DOHH2 (cell line): ENCODE results near the gene SLC16A8.

ENCODE experiments used
- H3F3A ChIP-seq: fragments of 200-600 bp; sonication (generic), shearing (Covaris generic); 2 replicates; pipeline ENCODE4 v1.6.0; 2016; ENCODE audit warnings: antibody characterized with exemption, mild to moderate bottlenecking; ENCODE audit not compliant: control insufficient read depth, insufficient read depth
- H3K27ac ChIP-seq: fragments of 200-600 bp; sonication (generic); 2 replicates; pipeline ENCODE4 v1.5.1; 2014; ENCODE audit warnings: low read depth, mild to moderate bottlenecking, low read length, moderate library complexity
- H3K27me3 ChIP-seq: fragments of 200-600 bp; sonication (generic); 2 replicates; pipeline ENCODE4 v1.6.1; 2014; ENCODE audit warnings: mild to moderate bottlenecking, low read length, mixed read lengths; ENCODE audit not compliant: control insufficient read depth
- H3K36me3 ChIP-seq: fragments of 200-600 bp; sonication (generic); 2 replicates; pipeline ENCODE4 v1.6.1; 2014; ENCODE audit warnings: mild to moderate bottlenecking, low read length, moderate library complexity, mixed read lengths; ENCODE audit not compliant: control insufficient read depth
- H3K4me1 ChIP-seq: fragments of 200-600 bp; sonication (generic); 2 replicates; pipeline ENCODE4 v1.6.1; 2014; ENCODE audit warnings: mild to moderate bottlenecking, low read length, mixed read lengths; ENCODE audit not compliant: control insufficient read depth
- H3K4me2 ChIP-seq: fragments of 200-600 bp; sonication (generic); 2 replicates; pipeline ENCODE4 v1.6.0; 2014; ENCODE audit warnings: mild to moderate bottlenecking, low read length, moderate library complexity
- H3K4me3 ChIP-seq: fragments of 200-600 bp; sonication (generic); 2 replicates; pipeline ENCODE4 v1.5.1; 2014; ENCODE audit warnings: mild to moderate bottlenecking, low read length, mixed read lengths
- H3K79me2 ChIP-seq: fragments of 200-600 bp; sonication (generic); 2 replicates; pipeline ENCODE4 v1.6.1; 2014; ENCODE audit warnings: mild to moderate bottlenecking, low read length, mixed read lengths; ENCODE audit not compliant: control insufficient read depth
- H3K9me2 ChIP-seq: fragments of 200-600 bp; sonication (generic); replicated peaks from 2 replicates; pipeline ENCODE4 v1.6.1; 2014; ENCODE audit warnings: mild to moderate bottlenecking, low read length, mixed read lengths; ENCODE audit not compliant: control insufficient read depth
- H3K9me3 ChIP-seq: fragments of 200-600 bp; sonication (generic); 2 replicates; pipeline ENCODE4 v1.6.1; 2014; ENCODE audit warnings: antibody characterized with exemption, low read length, mixed read lengths; ENCODE audit not compliant: control insufficient read depth, insufficient read depth
- H4K20me1 ChIP-seq: fragments of 200-600 bp; sonication (generic); 2 replicates; pipeline ENCODE4 v1.6.0; 2014; ENCODE audit warnings: low read depth, mild to moderate bottlenecking, antibody characterized with exemption, low read length, moderate library complexity; ENCODE audit not compliant: control insufficient read depth, insufficient read depth
- CTCF ChIP-seq: fragments of 200-600 bp; sonication (generic); IDR thresholded peaks from one replicate; pipeline ENCODE4 v1.5.1; 2014; ENCODE audit warnings: antibody characterized with exemption, mild to moderate bottlenecking, low read depth, low read length; ENCODE audit not compliant: poor library complexity, severe bottlenecking
- EZH2phosphoT487 ChIP-seq: fragments of 200-600 bp; sonication (generic); IDR thresholded peaks from 2 replicates; pipeline ENCODE4 v1.6.1; 2017; ENCODE audit warnings: borderline replicate concordance, mild to moderate bottlenecking, antibody characterized with exemption, low read length, moderate library complexity, mixed read lengths

SLC16A8 gene

GRCh38 chr22:38031491-38031890 is 52.5 kb downstream of the SLC16A8 start:
- H3K4me2 ChIP-seq: no peak overlapping the region
- H3K4me3 ChIP-seq: no peak overlapping the region
- H3K36me3 ChIP-seq: no peaks in the 10 kb centered on the region
- no peak for TF ChIP-seq CTCF
- TF ChIP-seq EZH2phosphoT487: no peak
- no peaks in the 10 kb centered on the region for H4K20me1 ChIP-seq
- no peaks in the 10 kb centered on the region for H3F3A ChIP-seq
- H3K79me2 ChIP-seq: no peaks in the 10 kb centered on the region
- no peaks in the 10 kb centered on the region for H3K9me3 ChIP-seq
- H3K9me2 ChIP-seq: no peaks in the 10 kb centered on the region
- H3K4me1 ChIP-seq: peaks cover 22% of the 10 kb centered on the region
- no peaks in the 10 kb centered on the region for H3K27me3 ChIP-seq
- H3K27ac ChIP-seq: no peak overlapping the region

- Histone ChIP-seq H3K9me3 (no peaks in the 10 kb centered on the region), H4K20me1 (no peaks in the 10 kb centered on the region), H3F3A (no peaks in the 10 kb centered on the region), H3K9me2 (no peaks in the 10 kb centered on the region), H3K79me2 (no peaks in the 10 kb centered on the region), H3K36me3 (no peaks in the 10 kb centered on the region), H3K4me3 (no peak overlapping the region), H3K27ac (no peak overlapping the region), H3K4me1 (peaks cover 21% of the 10 kb centered on the region), H3K4me2 (no peak overlapping the region), H3K27me3 (no peaks in the 10 kb centered on the region)
- no peak for TF ChIP-seq CTCF
- TF ChIP-seq EZH2phosphoT487: no peak
Measured at GRCh38 chr22:38030311-38031133, 53.5 kb downstream of the SLC16A8 start.

- no peaks in the 10 kb centered on the region for H3K27me3 ChIP-seq
- H4K20me1 ChIP-seq: no peaks in the 10 kb centered on the region
- H3K4me2 ChIP-seq: no peak overlapping the region
- H3K9me3 ChIP-seq: no peaks in the 10 kb centered on the region
- no peak overlapping the region for H3K4me3 ChIP-seq
- H3K4me1 ChIP-seq: peaks cover 15% of the 10 kb centered on the region
- H3K79me2 ChIP-seq: no peaks in the 10 kb centered on the region
- H3F3A ChIP-seq: no peaks in the 10 kb centered on the region
- TF ChIP-seq EZH2phosphoT487 (no peak), CTCF (no peak)
- no peaks in the 10 kb centered on the region for H3K36me3 ChIP-seq
- no peaks in the 10 kb centered on the region for H3K9me2 ChIP-seq
- no peak overlapping the region for H3K27ac ChIP-seq
Measured at GRCh38 chr22:38029901-38030300, 54.1 kb downstream of the SLC16A8 start.
